Measurements from ENCODE around the gene GPR135. TPM values are rescaled to one million over a fixed set of nuclear protein-coding genes. Genes with fewer than 3 reads are reported as not detected.
A peak's percentile ranks its signal among the peaks of the same experiment; 100 is the strongest.

Gene GPR135
- polyA plus RNA-seq, 1 of the 3 experiments (the other 2 are of a cell fraction), result 2.1 TPM

DNA sequence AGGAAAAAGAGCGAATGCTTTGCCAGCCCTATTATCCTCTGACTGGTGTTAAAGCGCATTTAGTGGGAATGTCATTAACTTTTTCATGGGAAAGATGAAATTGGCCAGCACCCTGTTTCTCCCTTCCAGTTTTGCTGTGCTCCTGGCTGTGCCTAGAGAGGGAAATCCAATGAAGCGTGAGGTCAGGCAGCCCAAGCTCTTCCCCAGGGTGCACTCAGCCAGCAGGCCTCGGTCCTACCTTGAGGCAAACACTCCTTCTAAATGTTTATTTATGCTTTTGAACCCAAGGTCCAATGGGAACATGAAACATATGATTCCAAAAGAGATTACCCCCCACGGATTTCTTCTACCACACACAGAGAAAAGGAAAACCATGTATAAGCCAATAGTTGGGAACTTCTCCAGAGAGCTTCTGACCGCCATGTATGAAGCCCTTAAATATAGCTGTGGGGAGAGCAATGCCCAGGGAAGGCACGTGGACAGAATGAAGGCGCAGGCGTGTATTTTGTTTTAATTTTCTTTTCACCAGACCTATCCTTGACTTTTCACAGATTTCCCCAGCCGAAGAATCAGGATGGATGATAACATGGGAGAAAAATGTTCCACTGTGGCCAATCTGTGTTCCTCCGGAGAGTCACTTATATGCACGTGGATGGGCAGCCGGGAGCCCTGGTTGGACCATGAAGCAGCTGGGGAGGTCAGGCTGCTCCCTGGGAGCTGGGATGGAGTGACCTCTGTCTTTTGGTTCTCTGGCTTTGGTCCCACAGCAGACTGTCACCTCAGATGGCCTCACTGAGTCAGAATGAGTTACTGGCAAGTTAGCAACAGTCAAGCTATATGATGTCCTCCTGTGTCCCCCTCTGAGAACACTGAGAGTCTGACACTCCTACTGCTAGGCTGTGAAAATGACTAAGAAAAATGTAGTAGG lies 37.3 kb downstream of the GPR135 start:
- Histone ChIP-seq H3K36me3 (replicated peaks in 1 of 2; ENCODE audit: control insufficient read depth in 1 of 2, insufficient read depth in 2 of 2, low read length in 1 of 2) (peaks cover 2 to 6% of the 10 kb centered on the region in 2 experiments), H3K79me2 (ENCODE audit: insufficient read depth) (no peaks in the 10 kb centered on the region), H3K4me3 (ENCODE audit: low read depth in 2 of 2, low read length in 1 of 2) (no peak overlapping the region), H3K27me3 (ENCODE audit: insufficient read depth) (no peaks in the 10 kb centered on the region), H3K4me1 (ENCODE audit: control insufficient read depth in 1 of 2, insufficient read depth in 2 of 2, low read depth in 1 of 2, low read length in 1 of 2) (peaks cover 8 to 11% of the 10 kb centered on the region in 2 experiments; a peak in 2 of 4 replicates), H3K9me3 (no peaks in the 10 kb centered on the region), H3K9ac (no peak overlapping the region), H4K20me1 (ENCODE audit: insufficient read depth) (no peaks in the 10 kb centered on the region), H3K9me2 (no peaks in the 10 kb centered on the region), H3K4me2 (0 out of 2 replicates have a peak overlapping the region, but pooled peaks have one; percentile 11), H3F3A (replicated peaks; ENCODE audit: insufficient read depth) (no peaks in the 10 kb centered on the region), H3K27ac (ENCODE audit: low read depth in 2 of 2, low read length in 1 of 2) (peak overlapping the region in 1 of 2 experiments; percentile 21; a peak in 1 of 4 replicates), H2AFZ (ENCODE audit: low read depth) (no peak overlapping the region)
- no peak for DNase-seq
- no peak for TF ChIP-seq FOSL2 (IDR thresholded peaks at IDR 0.05; ENCODE audit: borderline replicate concordance, low read depth)
- no peak for TF ChIP-seq GATA2 (CRISPR knock-in tag; IDR thresholded peaks at IDR 0.05)
- no peak for TF ChIP-seq MAX (IDR thresholded peaks at IDR 0.05; ENCODE audit: low read depth)
- no peak for TF ChIP-seq POLR2AphosphoS5 (IDR thresholded peaks at IDR 0.05; ENCODE audit: low read depth, low read length)
- TF ChIP-seq RXRA (IDR thresholded peaks at IDR 0.05; ENCODE audit: borderline replicate concordance, low read depth), result no peak
- TF ChIP-seq EZH2phosphoT487 (IDR thresholded peaks at IDR 0.05; ENCODE audit: borderline replicate concordance, low read depth), result no peak
- TF ChIP-seq NFIC (IDR thresholded peaks at IDR 0.05; ENCODE audit: borderline replicate concordance), result no peak
- TF ChIP-seq, protein P1, sequence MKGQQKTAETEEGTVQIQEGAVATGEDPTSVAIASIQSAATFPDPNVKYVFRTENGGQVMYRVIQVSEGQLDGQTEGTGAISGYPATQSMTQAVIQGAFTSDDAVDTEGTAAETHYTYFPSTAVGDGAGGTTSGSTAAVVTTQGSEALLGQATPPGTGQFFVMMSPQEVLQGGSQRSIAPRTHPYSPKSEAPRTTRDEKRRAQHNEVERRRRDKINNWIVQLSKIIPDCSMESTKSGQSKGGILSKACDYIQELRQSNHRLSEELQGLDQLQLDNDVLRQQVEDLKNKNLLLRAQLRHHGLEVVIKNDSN (IDR thresholded peaks at IDR 0.05; ENCODE audit: borderline replicate concordance, low read depth), result no peak
- TF ChIP-seq RFX5 (IDR thresholded peaks at IDR 0.05; ENCODE audit: low read length), result no peak
- TF ChIP-seq, protein P2, sequence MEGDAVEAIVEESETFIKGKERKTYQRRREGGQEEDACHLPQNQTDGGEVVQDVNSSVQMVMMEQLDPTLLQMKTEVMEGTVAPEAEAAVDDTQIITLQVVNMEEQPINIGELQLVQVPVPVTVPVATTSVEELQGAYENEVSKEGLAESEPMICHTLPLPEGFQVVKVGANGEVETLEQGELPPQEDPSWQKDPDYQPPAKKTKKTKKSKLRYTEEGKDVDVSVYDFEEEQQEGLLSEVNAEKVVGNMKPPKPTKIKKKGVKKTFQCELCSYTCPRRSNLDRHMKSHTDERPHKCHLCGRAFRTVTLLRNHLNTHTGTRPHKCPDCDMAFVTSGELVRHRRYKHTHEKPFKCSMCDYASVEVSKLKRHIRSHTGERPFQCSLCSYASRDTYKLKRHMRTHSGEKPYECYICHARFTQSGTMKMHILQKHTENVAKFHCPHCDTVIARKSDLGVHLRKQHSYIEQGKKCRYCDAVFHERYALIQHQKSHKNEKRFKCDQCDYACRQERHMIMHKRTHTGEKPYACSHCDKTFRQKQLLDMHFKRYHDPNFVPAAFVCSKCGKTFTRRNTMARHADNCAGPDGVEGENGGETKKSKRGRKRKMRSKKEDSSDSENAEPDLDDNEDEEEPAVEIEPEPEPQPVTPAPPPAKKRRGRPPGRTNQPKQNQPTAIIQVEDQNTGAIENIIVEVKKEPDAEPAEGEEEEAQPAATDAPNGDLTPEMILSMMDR (IDR thresholded peaks at IDR 0.05), result no peak
- TF ChIP-seq GABPA (IDR thresholded peaks at IDR 0.05; ENCODE audit: low read depth), result no peak
- no peak for TF ChIP-seq SIN3A (IDR thresholded peaks at IDR 0.05; ENCODE audit: borderline replicate concordance, low read depth, low read length)
- no peak for TF ChIP-seq ELF1 (IDR thresholded peaks at IDR 0.05)
- no peak for TF ChIP-seq FOXJ3 (CRISPR knock-in tag; IDR thresholded peaks at IDR 0.05)
- TF ChIP-seq SMC3 (IDR thresholded peaks at IDR 0.05; ENCODE audit: low read depth, low read length), result no peak
- no peak for TF ChIP-seq RCOR1 (IDR thresholded peaks at IDR 0.05; ENCODE audit: low read length)
- ChIA-PET POLR2A (no interaction called here), CTCF (interaction anchor here (1.0 to 2.1 kb wide), 3 partner anchors 299 to 303 kb away, joined by 3 to 9 read pairs (median 5); no protein-coding TSS in a partner anchor)
- WGBS (ENCODE audit: low lambda C conversion rate), result 90% methylated on average over 13 of the region's 13 CpGs

Data from SK-N-SH (cell line).